K562 (cell line): Measurements from ENCODE around the gene KLHL29. TPM values are rescaled to one million over a fixed set of nuclear protein-coding genes. Genes with fewer than 3 reads are reported as not detected.

ENCODE experiments used
- ATAC-seq: fragments of 200-7000 bp; cut with Tn5 transposase; 3 replicates; pipeline ENCODE4 v1.9.1; 2020; ENCODE audit warnings: moderate library complexity
- BruUV-seq: library from RNA; stranded (reverse); fragments of 400-500 nt; replicated peaks from 2 replicates; lab custom pipeline; 2021; lab: Mats Ljungman, UMichigan
- CTCF ChIA-PET: fragments of 300-600 bp; formaldehyde crosslinking; extraction: SDS; loops from one replicate; lab custom pipeline; 2021; ENCODE audit warnings: low intra/inter-chr PET ratio; lab: Yijun Ruan, JAX
- POLR2A ChIA-PET: fragments of 300-600, 350-650 bp; sonication (Branson Sonifier 250); formaldehyde crosslinking; extraction: SDS; loops from one replicate; lab custom pipeline; 2021; ENCODE audit warnings: antibody characterized with exemption, inconsistent platforms; lab: Yijun Ruan, JAX
- DNase-seq, 4 experiments: peaks; one replicate each; pipeline versions ENCODE4 v3.0.0 to v3.0.0-alpha.2; 2011 to 2018; ENCODE audit warnings: low spot score in 3 of 4, mixed read lengths in 3 of 4; ENCODE audit errors: extremely low read depth in 1 of 4
- FAIRE-seq: peaks from 2 replicates; lab custom pipeline; 2011; peaks lifted over from hg19 to GRCh38; lab: Jason Lieb, UNC
- H2AFZ ChIP-seq: 2 replicates; pipeline ENCODE4 v1.6.0; 2011; ENCODE audit warnings: low read depth, low read length, control low read depth, inconsistent platforms
- H3K27ac ChIP-seq: fragments of 200-600 bp; 3 replicates; pipeline ENCODE4 v1.8.0; 2011; ENCODE audit warnings: low read depth, mild to moderate bottlenecking, control low read depth, inconsistent platforms, low read length, moderate library complexity, mixed read lengths; ENCODE audit errors: extremely low read depth
- H3K27me3 ChIP-seq, 2 experiments: fragments of 300-600 bp in 1 of 2; 2 replicates in 1 of 2; 3 replicates in 1 of 2; pipeline versions ENCODE4 v1.6.0 to v1.8.0; 2011; ENCODE audit warnings: inconsistent platforms in 2 of 2, low read length in 2 of 2, mild to moderate bottlenecking in 1 of 2, mixed read lengths in 1 of 2, moderate library complexity in 1 of 2; ENCODE audit not compliant: control insufficient read depth in 2 of 2, insufficient read depth in 2 of 2
- H3K36me3 ChIP-seq: fragments of 300-600 bp; 3 replicates; pipeline ENCODE4 v1.8.0; 2011; ENCODE audit warnings: mild to moderate bottlenecking, low read length, inconsistent platforms; ENCODE audit not compliant: control insufficient read depth, insufficient read depth
- H3K4me1 ChIP-seq, 2 experiments: fragments of 200-600 bp in 1 of 2; replicated peaks in 1 of 2; 2 replicates in 1 of 2; 3 replicates in 1 of 2; pipeline versions ENCODE4 v1.5.1 to v1.8.0; 2011; ENCODE audit warnings: inconsistent platforms in 2 of 2, low read length in 2 of 2, mild to moderate bottlenecking in 1 of 2, mixed read lengths in 1 of 2, moderate library complexity in 1 of 2; ENCODE audit not compliant: control insufficient read depth in 2 of 2, insufficient read depth in 2 of 2
- H3K4me2 ChIP-seq: 2 replicates; pipeline ENCODE4 v1.6.1; 2011; ENCODE audit warnings: low read length, control low read depth, inconsistent platforms, mixed read lengths; ENCODE audit not compliant: insufficient read depth
- H3K4me3 ChIP-seq: fragments of 200-600 bp; sonication (generic), shearing (Covaris generic); 2 replicates; pipeline ENCODE4 v1.5.1; 2016; ENCODE audit warnings: control low read depth, inconsistent platforms
- H3K79me2 ChIP-seq: fragments of 200-600 bp; 3 replicates; pipeline ENCODE4 v1.8.0; 2011; ENCODE audit warnings: low read length, inconsistent platforms; ENCODE audit not compliant: control insufficient read depth, insufficient read depth
- H3K9ac ChIP-seq, 2 experiments: 2 replicates each; pipeline versions ENCODE4 v1.6.0 to v1.6.1; 2011; ENCODE audit warnings: low read depth in 2 of 2, low read length in 2 of 2, control low read depth in 1 of 2, inconsistent platforms in 1 of 2, mild to moderate bottlenecking in 1 of 2, mixed read lengths in 1 of 2; ENCODE audit not compliant: insufficient read depth in 1 of 2
- H3K9me1 ChIP-seq: one replicate; pipeline ENCODE4 v1.6.0; 2011; ENCODE audit warnings: inconsistent platforms, mild to moderate bottlenecking, low read length, moderate library complexity; ENCODE audit not compliant: control insufficient read depth, insufficient read depth
- H3K9me3 ChIP-seq: replicated peaks from 2 replicates; pipeline ENCODE4 v1.5.1; 2011; ENCODE audit warnings: low read depth, low read length, inconsistent platforms; ENCODE audit not compliant: control insufficient read depth, insufficient read depth
- H4K20me1 ChIP-seq: replicated peaks from 2 replicates; pipeline ENCODE4 v1.6.1; 2011; ENCODE audit warnings: low read length, inconsistent platforms, mixed read lengths; ENCODE audit not compliant: control insufficient read depth, insufficient read depth
- ARNT ChIP-seq, 2 experiments: fragments of 450-650 bp; IDR thresholded peaks; 2 replicates each; pipeline ENCODE4 v1.6.1; 2016; ENCODE audit warnings: mild to moderate bottlenecking in 1 of 2
- GTF2E2 ChIP-seq: fragments of 200-800 bp; sonication (Bioruptor generic); IDR thresholded peaks from 2 replicates; pipeline ENCODE4 v1.6.1; 2016; ENCODE audit warnings: missing genetic modification characterization, missing compliant biosample characterization
- KLF13 ChIP-seq: fragments of 450-650 bp; IDR thresholded peaks from 2 replicates; pipeline ENCODE4 v1.6.1; 2016; ENCODE audit warnings: missing genetic modification characterization, low read depth, mild to moderate bottlenecking, missing compliant biosample characterization, moderate library complexity, borderline replicate concordance
- MTF1 ChIP-seq: fragments of 250-450 bp; sonication (Bioruptor Pico); IDR thresholded peaks from 2 replicates; pipeline ENCODE4 v1.9.0; 2021; ENCODE audit warnings: moderate library complexity, mild to moderate bottlenecking, inconsistent platforms, borderline replicate concordance
- PHTF2 ChIP-seq: fragments of 250-450 bp; sonication (Bioruptor Pico); IDR thresholded peaks from 2 replicates; pipeline ENCODE4 v1.5.0; 2021; ENCODE audit warnings: mild to moderate bottlenecking
- TSC22D4 ChIP-seq: fragments of 450-650 bp; IDR thresholded peaks from 2 replicates; pipeline ENCODE4 v1.6.1; 2016; ENCODE audit warnings: missing genetic modification characterization, missing biosample characterization, control low read depth
- XRCC3 ChIP-seq: fragments of 450-650 bp; IDR thresholded peaks from 2 replicates; pipeline ENCODE4 v1.6.1; 2017; ENCODE audit warnings: mild to moderate bottlenecking, moderate library complexity
- ZKSCAN8 ChIP-seq: fragments of 200-800 bp; sonication (Bioruptor generic); IDR thresholded peaks from 2 replicates; pipeline ENCODE4 v1.6.1; 2016; ENCODE audit warnings: missing genetic modification characterization, missing compliant biosample characterization
- ZNF24 ChIP-seq: fragments of 450-650 bp; IDR thresholded peaks from 2 replicates; pipeline ENCODE4 v1.6.1; 2016
- ZNF551 ChIP-seq: fragments of 250-450 bp; sonication (Bioruptor Pico); IDR thresholded peaks from 2 replicates; pipeline ENCODE4 v1.5.0; 2021; ENCODE audit warnings: mild to moderate bottlenecking, moderate library complexity
- ZNF57 ChIP-seq: fragments of 450-650 bp; formaldehyde crosslinking; IDR thresholded peaks from 2 replicates; pipeline ENCODE4 v1.4.0; 2020; ENCODE audit warnings: mild to moderate bottlenecking, moderate library complexity
- ZNF639 ChIP-seq, 2 experiments: fragments of 200-800 bp in 1 of 2; sonication (Bioruptor generic) in 1 of 2; sonication (generic) in 1 of 2; formaldehyde crosslinking in 1 of 2; IDR thresholded peaks in 1 of 2; conservative IDR thresholded peaks in 1 of 2; 2 replicates each; pipeline versions ENCODE4 v1.5.0 to v1.6.1; 2016 to 2020; ENCODE audit warnings: missing compliant biosample characterization in 1 of 2, missing genetic modification characterization in 1 of 2, missing genetic modification reagents in 1 of 2
- ZNF830 ChIP-seq: fragments of 250-450 bp; sonication (Bioruptor Pico); IDR thresholded peaks from 2 replicates; pipeline ENCODE4 v1.5.0; 2021; ENCODE audit warnings: mild to moderate bottlenecking
- WGBS: fragments of 100-300 bp; shearing (Covaris generic); methylation state at CpG from one replicate; pipeline ENCODE4 v1.1.6; 2016; ENCODE audit warnings: low coverage, mixed read lengths; ENCODE audit not compliant: insufficient coverage; ENCODE audit errors: missing lambda C conversion rate; 5-methylcytosine and 5-hydroxymethylcytosine counted together
- in situ Hi-C: fragments of 300-500 bp; cut with MboI; formaldehyde crosslinking; loops from 4 replicates; pipeline ENCODE4 v1.15.0; 2018; ENCODE audit warnings: inconsistent platforms, mixed read lengths
- intact Hi-C: fragments of 100-400 bp; cut with micrococcal nuclease; formaldehyde crosslinking; loops from 2 replicates; pipeline ENCODE4 v1.14.2; 2022
- polyA plus RNA-seq, 8 experiments: library from polyadenylated mRNA; depleted of rRNA in 4 of 8; stranded (reverse) in 5 of 8; unstranded in 3 of 8; fragments of >200 nt; fragmentation: Nextera tagmentation in 2 of 8; fragmentation: Illumina TruSeq in 1 of 8; extraction: Ambion mirVana in 2 of 8; extraction: Trizol in 1 of 8; gene quantifications; 2 replicates each; pipeline versions ENCODE4 v1.2.1 to v1.2.3, GENCODE V29; 2011 to 2014; ENCODE audit warnings: inconsistent platforms in 1 of 8, missing spikeins in 1 of 8
- total RNA-seq, 7 experiments: library from RNA; depleted of rRNA in 6 of 7; stranded (reverse); fragments of >200 nt in 6 of 7; fragmentation: Illumina TruSeq in 2 of 7; extraction: Trizol in 2 of 7; gene quantifications; 2 replicates each; pipeline versions ENCODE4 v1.2.1 to v1.2.3, GENCODE V29; 2011 to 2021; ENCODE audit warnings: low replicate concordance in 1 of 7

KLHL29 gene
- total and polyA plus RNA-seq, 9 of the 15 experiments (the other 6 are each of a cell fraction or from before 2014, with no cell fraction given), result 0.03 to 0.31 (median 0.08) TPM; not detected in 1

- WGBS, result 0% methylated on average over 8 of the region's 8 CpGs
- TF ChIP-seq ZNF639 (CRISPR knock-in tag; conservative IDR thresholded peaks at IDR 0.05 in 1 of 2, IDR thresholded peaks at IDR 0.05 in 1 of 2) (no peak), ZKSCAN8 (CRISPR knock-in tag) (no peak), GTF2E2 (tag) (no peak), PHTF2 (CRISPR knock-in tag) (no peak), ZNF551 (CRISPR knock-in tag) (no peak), ZNF24 (no peak), TSC22D4 (tag) (no peak), MTF1 (CRISPR knock-in tag) (no peak), KLF13 (tag) (no peak), XRCC3 (no peak), ZNF57 (no peak), ARNT (IDR thresholded peaks at IDR 0.05) (no peak), ZNF830 (CRISPR knock-in tag) (no peak)
- Histone ChIP-seq H3K9me3 (no peaks in the 10 kb centered on the region), H3K4me2 (no peak overlapping the region), H3K9ac (no peak overlapping the region), H2AFZ (no peak overlapping the region), H3K4me3 (no peak overlapping the region), H3K27me3 (peaks cover 25 to 88% of the 10 kb centered on the region in 2 experiments), H3K79me2 (no peaks in the 10 kb centered on the region), H4K20me1 (no peaks in the 10 kb centered on the region), H3K9me1 (no peaks in the 10 kb centered on the region), H3K4me1 (peaks cover 0 to 3% of the 10 kb centered on the region in 2 experiments; a peak in 1 of 5 replicates), H3K27ac (no peak overlapping the region), H3K36me3 (no peaks in the 10 kb centered on the region)
- intact Hi-C loops (no loop called here), in situ Hi-C loops (no loop called here)
- DNase-seq (no peak), FAIRE-seq (no peak), ATAC-seq (no peak)
- BruUV-seq, result no TSS peak
- ChIA-PET POLR2A (interaction anchor here (0.6 kb wide), 1 partner anchor 11 kb away, joined by 3 read pairs; no protein-coding TSS in a partner anchor), CTCF (no interaction called here)
Measured at GRCh38 chr2:23680951-23681350, 296.0 kb downstream of the KLHL29 start.
